LNCAP (cell line): ENCODE data around the gene SLC9B2.

ENCODE experiments used
- TF ChIP-seq, protein P1 (sequence below): fragments of 450-650 bp; IDR thresholded peaks from 2 replicates; pipeline ENCODE4 v1.5.1; 2017; ENCODE audit warnings: mild to moderate bottlenecking

The SLC9B2 gene

DNA sequence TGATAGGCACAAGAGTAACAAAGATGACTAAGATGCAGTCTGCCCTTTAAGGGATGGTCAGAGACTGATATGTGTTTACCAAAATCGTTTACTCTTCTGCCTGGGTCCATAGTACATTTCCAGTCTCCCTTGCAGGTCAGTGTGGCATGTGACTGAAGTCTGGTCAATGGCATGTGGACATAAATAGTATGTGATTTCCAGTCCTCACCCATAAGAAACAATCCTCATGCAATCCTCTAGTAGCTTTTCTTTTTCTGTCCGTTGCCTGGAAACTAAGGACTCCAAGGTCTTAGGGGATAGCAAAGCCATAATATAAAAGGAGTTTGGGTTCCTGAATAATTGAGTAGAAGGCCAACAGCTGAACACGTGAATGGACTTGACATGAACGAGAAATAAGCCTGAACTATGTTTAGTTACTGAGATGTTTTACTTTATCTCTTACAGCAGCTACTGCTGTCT, 1.1 kb downstream of the SLC9B2 start:
- TF ChIP-seq, protein P1, sequence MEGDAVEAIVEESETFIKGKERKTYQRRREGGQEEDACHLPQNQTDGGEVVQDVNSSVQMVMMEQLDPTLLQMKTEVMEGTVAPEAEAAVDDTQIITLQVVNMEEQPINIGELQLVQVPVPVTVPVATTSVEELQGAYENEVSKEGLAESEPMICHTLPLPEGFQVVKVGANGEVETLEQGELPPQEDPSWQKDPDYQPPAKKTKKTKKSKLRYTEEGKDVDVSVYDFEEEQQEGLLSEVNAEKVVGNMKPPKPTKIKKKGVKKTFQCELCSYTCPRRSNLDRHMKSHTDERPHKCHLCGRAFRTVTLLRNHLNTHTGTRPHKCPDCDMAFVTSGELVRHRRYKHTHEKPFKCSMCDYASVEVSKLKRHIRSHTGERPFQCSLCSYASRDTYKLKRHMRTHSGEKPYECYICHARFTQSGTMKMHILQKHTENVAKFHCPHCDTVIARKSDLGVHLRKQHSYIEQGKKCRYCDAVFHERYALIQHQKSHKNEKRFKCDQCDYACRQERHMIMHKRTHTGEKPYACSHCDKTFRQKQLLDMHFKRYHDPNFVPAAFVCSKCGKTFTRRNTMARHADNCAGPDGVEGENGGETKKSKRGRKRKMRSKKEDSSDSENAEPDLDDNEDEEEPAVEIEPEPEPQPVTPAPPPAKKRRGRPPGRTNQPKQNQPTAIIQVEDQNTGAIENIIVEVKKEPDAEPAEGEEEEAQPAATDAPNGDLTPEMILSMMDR: no peak

DNA sequence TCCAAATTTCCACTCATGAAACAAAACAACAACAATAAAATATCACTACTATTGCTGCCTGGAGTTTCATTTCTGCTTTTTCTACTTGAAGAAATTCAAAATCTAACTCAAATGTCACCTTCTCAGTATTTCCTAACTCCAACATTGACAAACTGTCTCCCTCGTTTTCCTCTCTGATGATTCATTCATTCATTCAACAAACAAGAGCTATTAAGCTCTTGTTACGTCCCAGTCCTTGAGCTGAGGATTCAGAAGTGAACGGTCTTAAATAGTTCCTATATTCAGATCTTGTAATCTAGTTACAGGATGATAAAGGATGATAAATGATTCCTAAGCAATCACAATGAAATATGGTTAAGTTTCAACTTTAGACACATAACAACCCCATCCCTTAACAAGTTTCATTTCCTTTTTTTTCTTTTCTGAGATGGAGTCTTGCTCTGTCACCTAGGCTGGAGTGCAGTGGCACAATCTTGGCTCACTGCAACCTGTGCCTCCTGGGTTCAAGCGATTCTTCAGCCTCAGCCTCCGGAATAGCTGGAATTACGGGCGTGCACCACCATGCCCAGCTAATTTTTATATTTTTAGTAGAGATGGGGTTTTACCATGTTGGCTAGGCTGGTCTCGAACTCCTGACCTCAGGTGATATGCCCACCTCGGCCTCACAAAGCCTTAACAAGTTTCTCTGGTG, 1.7 kb downstream of the SLC9B2 start:
- TF ChIP-seq, protein P1: no peak

DNA sequence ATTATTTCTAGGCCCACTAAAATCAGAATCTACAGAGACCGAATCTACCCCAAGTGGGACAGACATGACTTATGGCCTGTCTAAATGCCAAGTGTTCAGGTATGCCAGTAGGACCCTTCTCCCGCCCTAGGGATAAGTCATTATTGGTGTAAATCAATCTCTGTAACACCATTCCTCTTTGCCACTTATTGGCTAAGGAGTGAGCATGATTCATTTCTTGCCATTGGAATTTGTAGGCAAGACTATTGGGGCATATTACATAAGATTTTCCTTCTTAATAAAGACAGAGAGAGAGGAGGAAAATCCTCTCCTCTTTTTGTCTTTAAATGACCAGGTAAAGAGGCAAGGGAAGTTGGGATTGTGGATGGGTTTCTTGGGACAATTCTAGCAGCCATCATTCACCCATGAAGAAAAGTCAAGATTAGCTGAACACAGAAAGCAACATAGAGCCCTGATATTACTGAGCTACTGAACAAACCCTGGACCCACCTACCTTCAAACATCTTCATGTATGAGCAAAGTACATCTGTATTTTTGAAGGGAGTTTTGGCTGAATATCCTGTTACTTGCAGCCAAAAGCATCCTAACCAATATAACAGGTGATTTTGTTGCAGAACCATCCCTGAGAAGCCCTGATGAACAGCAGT, 2.6 kb downstream of the SLC9B2 start:
- TF ChIP-seq, protein P1: no peak

DNA sequence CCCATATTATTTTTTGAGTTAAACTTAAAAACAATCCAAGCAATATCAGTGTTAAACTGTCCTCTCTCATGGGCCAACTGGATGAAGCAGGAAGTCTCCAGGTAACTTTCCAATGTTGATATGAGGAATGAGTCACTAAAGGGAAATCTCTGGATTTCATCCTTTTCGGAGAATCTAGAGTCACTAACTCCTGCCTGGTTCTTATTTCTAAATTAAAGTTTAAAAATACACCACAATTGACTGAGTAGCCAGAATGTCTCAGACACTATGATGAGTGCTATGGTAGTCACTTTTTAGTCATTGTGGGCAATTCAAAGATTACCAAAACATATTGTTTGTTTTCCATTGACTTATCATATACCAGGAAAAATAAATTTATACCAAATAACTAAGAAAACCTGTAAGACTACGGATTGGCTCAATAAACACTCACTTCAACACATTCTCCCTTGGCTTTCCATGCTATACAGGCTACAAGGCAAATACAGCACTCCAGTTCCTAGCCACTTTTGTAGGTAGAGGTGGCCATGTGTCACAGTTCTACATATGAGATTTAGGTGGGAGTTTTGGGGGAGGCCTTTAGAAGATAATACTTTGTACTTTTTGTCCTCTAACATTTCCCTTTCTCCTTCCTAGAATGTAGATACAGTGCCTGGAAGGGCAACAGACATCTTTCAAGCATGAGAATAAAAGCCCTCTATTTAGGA, 8.6 kb downstream of the SLC9B2 start:
- TF ChIP-seq, protein P1: no peak

DNA sequence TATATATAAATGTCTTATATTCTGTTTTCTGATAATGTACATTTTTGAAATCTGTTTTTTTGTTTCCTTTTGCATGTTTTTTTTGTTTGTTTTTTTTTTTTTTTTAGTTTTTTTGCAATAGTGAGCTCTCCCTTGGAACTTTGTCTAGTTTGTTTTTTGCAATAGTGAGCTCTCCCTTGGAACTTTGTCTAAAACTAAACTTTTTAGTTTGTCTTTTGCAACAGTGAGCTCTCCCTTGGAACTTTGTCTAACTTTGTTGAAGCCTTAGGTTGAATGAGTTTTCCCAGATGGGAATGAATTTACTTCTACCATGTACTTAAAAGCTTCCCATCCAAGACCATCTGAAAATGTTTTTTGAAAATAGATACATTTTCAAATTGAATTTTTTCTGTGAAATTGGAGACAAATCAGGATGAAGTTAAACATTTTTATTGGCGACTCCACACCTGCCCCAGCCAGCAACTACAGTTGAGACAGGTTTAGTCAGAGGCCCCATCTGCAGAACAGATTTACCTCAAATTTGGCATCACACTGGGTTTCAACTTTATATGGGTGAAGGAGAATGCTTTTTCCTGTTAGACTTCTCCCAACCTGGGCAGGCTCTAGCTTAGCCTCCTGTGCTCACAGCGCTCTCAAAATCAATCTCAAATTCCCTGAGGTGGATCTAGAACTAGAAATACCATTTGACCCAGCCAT, 16.0 kb downstream of the SLC9B2 start:
- TF ChIP-seq, protein P1: no peak

DNA sequence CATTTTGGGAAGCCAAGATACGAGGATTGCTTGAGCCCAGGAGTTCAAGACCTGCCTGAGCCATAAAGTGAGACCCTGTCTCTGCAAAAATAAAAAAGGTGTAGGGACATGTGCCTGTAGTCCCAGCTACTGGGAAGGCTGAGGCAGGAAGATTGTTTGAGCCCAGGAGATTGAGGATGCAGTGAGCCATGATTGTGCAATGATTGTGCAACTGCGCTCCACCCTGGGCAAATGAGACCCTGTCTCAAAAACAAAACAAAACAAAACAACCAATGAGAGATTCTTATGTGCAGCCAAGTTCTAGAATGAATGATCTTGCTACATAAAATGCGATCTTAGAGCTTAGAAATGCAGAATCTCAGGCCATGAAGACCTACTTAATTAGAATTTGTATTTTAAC, 22.5 kb downstream of the SLC9B2 start:
- TF ChIP-seq, protein P1: no peak

DNA sequence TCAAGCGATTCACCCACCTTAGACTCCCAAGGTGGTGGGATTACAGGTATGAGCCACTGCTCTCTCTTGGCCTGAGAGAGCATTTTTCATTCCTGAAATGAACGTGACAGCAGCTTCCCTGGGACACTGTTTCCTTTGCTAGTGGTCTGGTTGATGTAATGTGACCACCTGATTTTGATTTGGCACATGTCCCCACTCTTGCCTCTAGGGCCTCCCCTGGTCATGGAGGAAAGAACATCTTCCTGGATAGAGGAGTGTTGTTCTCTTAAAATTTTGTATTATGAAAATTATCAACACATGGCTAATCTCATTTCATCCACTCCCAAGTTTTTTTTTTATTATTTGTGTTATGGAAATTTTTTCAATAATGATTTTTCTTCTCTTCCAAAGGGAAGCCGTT, 23.8 kb downstream of the SLC9B2 start:
- TF ChIP-seq, protein P1: no peak
